ENCODE data around the gene CAMK4. TPM values are rescaled to one million over a fixed set of nuclear protein-coding genes. Genes with fewer than 3 reads are reported as not detected.

Gene CAMK4
- total RNA-seq, 1 experiment from 2014 or later = 6.3 TPM

DNA sequence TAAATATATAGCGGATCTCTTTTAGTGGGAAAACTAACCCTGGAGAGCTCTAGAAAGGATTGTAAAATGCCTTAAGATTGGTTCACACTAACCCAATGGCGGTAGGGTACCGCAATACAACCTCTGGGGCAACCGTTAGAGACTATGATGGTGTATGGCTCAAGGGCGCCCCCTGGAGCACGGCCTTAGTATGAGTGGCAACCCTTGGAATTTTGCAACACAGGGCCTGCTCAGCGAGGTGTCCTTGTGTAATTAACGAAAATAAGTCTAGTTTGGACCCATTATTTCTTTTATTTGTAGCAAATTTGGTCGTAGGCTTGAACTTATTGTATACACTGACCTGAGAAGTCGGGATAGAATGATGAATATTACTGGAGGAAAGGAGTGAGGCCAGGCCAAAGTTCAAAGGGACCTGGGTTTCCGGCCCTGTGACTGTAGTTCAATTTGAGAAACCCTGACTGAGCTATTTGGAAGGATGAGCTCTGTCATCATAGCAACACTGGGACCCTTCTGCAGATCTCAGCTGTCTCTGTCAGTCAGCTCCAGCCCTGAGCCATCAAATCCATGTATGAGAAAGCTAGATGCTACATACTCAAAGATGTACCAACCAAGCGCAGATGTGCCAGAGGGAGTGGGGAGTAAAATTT, 54.8 kb downstream of the CAMK4 start:
- no peaks in the 10 kb centered on the region for H3K79me2 ChIP-seq (ENCODE audit: insufficient read depth, low read length)
- H3K27me3 ChIP-seq (ENCODE audit: insufficient read depth, low read length) = no peaks in the 10 kb centered on the region
- no peak overlapping the region for H3K4me3 Mint-ChIP-seq
- H2AFZ ChIP-seq (ENCODE audit: low read length) = no peak overlapping the region
- no peaks in the 10 kb centered on the region for H3K9me3 ChIP-seq (ENCODE audit: control insufficient read depth, low read depth, low read length)
- H2AK5ac ChIP-seq (ENCODE audit: insufficient read length, low read length) = no peak overlapping the region
- no peak overlapping the region for H2BK15ac ChIP-seq (ENCODE audit: low read depth, low read length)
- H4K5ac ChIP-seq (ENCODE audit: insufficient read length, low read depth, low read length) = no peak overlapping the region
- no peaks in the 10 kb centered on the region for H3K36me3 Mint-ChIP-seq (ENCODE audit: insufficient read depth in 1 of 3, low read depth in 3 of 3)
- H3K9me3 Mint-ChIP-seq = no peaks in the 10 kb centered on the region
- no peak overlapping the region for H4K8ac ChIP-seq (replicated peaks; ENCODE audit: insufficient read length, low read depth, low read length)
- no peak overlapping the region for H3K4ac ChIP-seq (ENCODE audit: low read depth, low read length)
- peak overlapping the region in 1 of 3 experiments; percentile 86; a peak in 2 of 7 replicates for H3K27ac Mint-ChIP-seq
- H3K18ac ChIP-seq (ENCODE audit: insufficient read length, low read depth, low read length) = no peak overlapping the region
- H2BK12ac ChIP-seq (ENCODE audit: insufficient read length, low read depth, low read length) = no peak overlapping the region
- no peak overlapping the region for H3K4me2 ChIP-seq (ENCODE audit: insufficient read depth, insufficient read length, low read length)
- H3T11ph ChIP-seq (ENCODE audit: low read length) = no peak overlapping the region
- no peak overlapping the region for H2BK20ac ChIP-seq (ENCODE audit: low read depth, low read length, poor library complexity, severe bottlenecking)
- WGBS (ENCODE audit: extremely low coverage, insufficient read length, low lambda C conversion rate) = no CpG with 5 or more reads among the region's 12 CpGs
- no peak overlapping the region for H2BK120ac ChIP-seq (ENCODE audit: low read depth, low read length, poor library complexity, severe bottlenecking)
- H2BK5ac ChIP-seq (ENCODE audit: insufficient read length, low read length) = no peak overlapping the region
- H3K4me1 ChIP-seq (ENCODE audit: insufficient read depth, low read length) = no peaks in the 10 kb centered on the region
- H3K27ac ChIP-seq (ENCODE audit: insufficient read length, low read depth, low read length) = no peak overlapping the region
- TF ChIP-seq, protein P1, sequence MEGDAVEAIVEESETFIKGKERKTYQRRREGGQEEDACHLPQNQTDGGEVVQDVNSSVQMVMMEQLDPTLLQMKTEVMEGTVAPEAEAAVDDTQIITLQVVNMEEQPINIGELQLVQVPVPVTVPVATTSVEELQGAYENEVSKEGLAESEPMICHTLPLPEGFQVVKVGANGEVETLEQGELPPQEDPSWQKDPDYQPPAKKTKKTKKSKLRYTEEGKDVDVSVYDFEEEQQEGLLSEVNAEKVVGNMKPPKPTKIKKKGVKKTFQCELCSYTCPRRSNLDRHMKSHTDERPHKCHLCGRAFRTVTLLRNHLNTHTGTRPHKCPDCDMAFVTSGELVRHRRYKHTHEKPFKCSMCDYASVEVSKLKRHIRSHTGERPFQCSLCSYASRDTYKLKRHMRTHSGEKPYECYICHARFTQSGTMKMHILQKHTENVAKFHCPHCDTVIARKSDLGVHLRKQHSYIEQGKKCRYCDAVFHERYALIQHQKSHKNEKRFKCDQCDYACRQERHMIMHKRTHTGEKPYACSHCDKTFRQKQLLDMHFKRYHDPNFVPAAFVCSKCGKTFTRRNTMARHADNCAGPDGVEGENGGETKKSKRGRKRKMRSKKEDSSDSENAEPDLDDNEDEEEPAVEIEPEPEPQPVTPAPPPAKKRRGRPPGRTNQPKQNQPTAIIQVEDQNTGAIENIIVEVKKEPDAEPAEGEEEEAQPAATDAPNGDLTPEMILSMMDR (conservative IDR thresholded peaks at IDR 0.05) = peak; percentile 95
- H3K23ac ChIP-seq (ENCODE audit: insufficient read length, low read depth, low read length) = no peak overlapping the region
- DNase-seq = peak; percentile 79
- H3K79me1 ChIP-seq (ENCODE audit: insufficient read depth, low read depth, low read length, poor library complexity, severe bottlenecking) = no peaks in the 10 kb centered on the region
- no peaks in the 10 kb centered on the region for H3K23me2 ChIP-seq (ENCODE audit: insufficient read length, low read depth, low read length, poor library complexity, severe bottlenecking)
- no peaks in the 10 kb centered on the region for H3K4me1 Mint-ChIP-seq
- H3K27me3 Mint-ChIP-seq (ENCODE audit: low read depth) = no peaks in the 10 kb centered on the region
- H3K56ac ChIP-seq (ENCODE audit: insufficient read length, low read depth, low read length) = no peak overlapping the region
- no peak overlapping the region for H3K14ac ChIP-seq (ENCODE audit: insufficient read depth, low read length)
- no peak overlapping the region for H4K91ac ChIP-seq (ENCODE audit: insufficient read length, low read depth, low read length)
- no peaks in the 10 kb centered on the region for H4K20me1 ChIP-seq (ENCODE audit: control insufficient read depth, insufficient read depth, insufficient read length)
- no peak overlapping the region for H3K9ac ChIP-seq (ENCODE audit: extremely low read depth, insufficient read length, low read length)
